ENCODE results near the gene GNA12. TPM values are rescaled to one million over a fixed set of nuclear protein-coding genes. Genes with fewer than 3 reads are reported as not detected.
"Not testable (repeated sequence)": the region's sequence is repeated elsewhere in the genome, so short reads cannot be mapped to it uniquely, and the experiment has no call there.

Gene GNA12
- total RNA-seq, 1 donor from 2014 or later, result 48.5 TPM

GRCh38 chr7:2864999-2865670 is 21.0 kb upstream of the GNA12 start:
- peak; percentile 70 for DNase-seq (ENCODE audit: low spot score)

- DNase-seq (ENCODE audit: low spot score), result no peak
Observed at GRCh38 chr7:2864204-2864985, 20.3 kb upstream of the GNA12 start.

- DNase-seq (ENCODE audit: low spot score), result peak; percentile 81
Observed at GRCh38 chr7:2863461-2864066, 19.5 kb upstream of the GNA12 start.

GRCh38 chr7:2862831-2863361 is 18.8 kb upstream of the GNA12 start:
- DNase-seq (ENCODE audit: low spot score), result no peak

- no peak for DNase-seq (ENCODE audit: low spot score)
Observed at GRCh38 chr7:2861509-2861908, 17.4 kb upstream of the GNA12 start.

- peak; percentile 83 for DNase-seq (ENCODE audit: low spot score)
Observed at GRCh38 chr7:2860627-2861133, 16.6 kb upstream of the GNA12 start.

GRCh38 chr7:2859952-2860351 is 15.8 kb upstream of the GNA12 start:
- DNase-seq (ENCODE audit: low spot score), result no peak

- no peak for DNase-seq (ENCODE audit: low spot score)
Observed at GRCh38 chr7:2858621-2859020, 14.5 kb upstream of the GNA12 start.

- DNase-seq (ENCODE audit: low spot score), result no peak
Observed at GRCh38 chr7:2856388-2857169, 12.5 kb upstream of the GNA12 start.

- no peak for DNase-seq (ENCODE audit: low spot score)
Observed at GRCh38 chr7:2855386-2855785, 11.3 kb upstream of the GNA12 start.

GRCh38 chr7:2853552-2853951 is 9.4 kb upstream of the GNA12 start:
- DNase-seq (ENCODE audit: low spot score), result not testable (repeated sequence)

- DNase-seq (ENCODE audit: low spot score), result no peak
Observed at GRCh38 chr7:2853147-2853546, 9.0 kb upstream of the GNA12 start.

GRCh38 chr7:2851497-2851896 is 7.4 kb upstream of the GNA12 start:
- DNase-seq (ENCODE audit: low spot score), result no peak

GRCh38 chr7:2849941-2850766 is 6.0 kb upstream of the GNA12 start:
- DNase-seq (ENCODE audit: low spot score), result no peak

GRCh38 chr7:2845034-2845592 is 1.0 kb upstream of the GNA12 start:
- DNase-seq (ENCODE audit: low spot score), result no peak

GRCh38 chr7:2843711-2844152 is 376 bp downstream of the GNA12 start:
- peak; percentile 22 for DNase-seq (ENCODE audit: low spot score)

- DNase-seq (ENCODE audit: low spot score), result no peak
Observed at GRCh38 chr7:2843191-2843685, 870 bp downstream of the GNA12 start.

- no peak for DNase-seq (ENCODE audit: low spot score)
Observed at GRCh38 chr7:2841907-2842306, 2.2 kb downstream of the GNA12 start.

- DNase-seq (ENCODE audit: low spot score), result no peak
Observed at GRCh38 chr7:2840458-2840857, 3.6 kb downstream of the GNA12 start.
